BLaER1 (cell line): Measurements from ENCODE around the gene HDAC4.

Source experiments
- H3K27ac ChIP-seq: shearing (Covaris generic); formaldehyde crosslinking; 2 replicates; pipeline ENCODE4 v1.8.1; 2022
- H3K27me3 ChIP-seq: shearing (Covaris generic); formaldehyde crosslinking; 2 replicates; pipeline ENCODE4 v1.8.1; 2022
- H3K36me3 ChIP-seq: shearing (Covaris generic); formaldehyde crosslinking; 2 replicates; pipeline ENCODE4 v1.8.1; 2022
- H3K4me1 ChIP-seq: shearing (Covaris generic); formaldehyde crosslinking; 2 replicates; pipeline ENCODE4 v1.8.1; 2022
- H3K4me2 ChIP-seq: shearing (Covaris generic); formaldehyde crosslinking; 2 replicates; pipeline ENCODE4 v1.8.1; 2022
- H3K4me3 ChIP-seq: shearing (Covaris generic); formaldehyde crosslinking; 2 replicates; pipeline ENCODE4 v1.8.1; 2022
- H3K9ac ChIP-seq: shearing (Covaris generic); formaldehyde crosslinking; 2 replicates; pipeline ENCODE4 v1.8.1; 2022
- H3K9me3 ChIP-seq: shearing (Covaris generic); formaldehyde crosslinking; 2 replicates; pipeline ENCODE4 v1.8.1; 2022
- H4K20me1 ChIP-seq: shearing (Covaris generic); formaldehyde crosslinking; 2 replicates; pipeline ENCODE4 v1.8.1; 2022
- Cebpa-rat ChIP-seq: shearing (Covaris generic); IDR thresholded peaks from 2 replicates; pipeline ENCODE4 v1.8.1; 2022

The HDAC4 gene

DNA sequence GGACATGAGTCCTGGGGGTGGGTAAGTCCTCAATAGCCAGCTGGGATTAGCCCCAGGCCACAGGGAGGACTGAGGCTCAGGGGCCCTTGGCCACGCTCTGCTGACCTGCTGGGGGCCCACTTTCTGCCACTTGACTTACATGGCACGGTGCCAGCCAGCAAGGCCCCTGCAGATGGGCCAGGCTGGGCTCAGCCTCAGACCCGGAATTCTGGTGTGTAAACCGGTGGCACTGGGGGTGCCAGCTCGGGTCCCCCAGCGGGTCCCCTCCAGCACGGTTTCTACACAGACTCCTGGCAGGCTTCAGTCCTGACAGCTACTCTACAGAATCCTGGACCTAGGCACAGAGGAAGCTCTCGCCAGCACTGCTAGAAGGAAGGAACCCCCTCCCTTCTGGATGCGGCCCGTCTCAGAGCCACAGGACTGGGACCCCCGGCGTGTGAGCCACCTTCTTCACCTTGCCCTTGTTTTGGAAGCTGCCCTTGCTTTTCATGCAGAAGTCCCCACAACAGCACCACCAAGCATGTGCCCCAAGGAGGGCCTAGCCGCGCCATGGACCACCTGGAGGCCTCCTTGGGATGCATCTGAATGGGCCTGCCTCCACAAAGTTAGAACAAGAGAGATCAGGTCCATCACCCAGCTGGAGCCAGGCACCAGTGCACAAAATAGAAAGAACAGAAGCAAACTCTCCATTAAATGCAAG lies 8.0 kb downstream of the HDAC4 start:
- Histone ChIP-seq H3K27me3 (no peaks in the 10 kb centered on the region), H3K36me3 (peaks cover 53% of the 10 kb centered on the region), H3K9me3 (peaks cover 19% of the 10 kb centered on the region), H3K4me3 (no peak overlapping the region), H4K20me1 (peaks cover 94% of the 10 kb centered on the region), H3K9ac (no peak overlapping the region), H3K27ac (peak overlapping the region; percentile 13; the same call in 1 of the 2 replicates), H3K4me2 (peak overlapping the region; percentile 26), H3K4me1 (peaks cover 34% of the 10 kb centered on the region)
- TF ChIP-seq Cebpa-rat: no peak

- Histone ChIP-seq H3K4me1 (peaks cover 28% of the 10 kb centered on the region), H3K27ac (no peak overlapping the region), H3K9ac (no peak overlapping the region), H3K36me3 (peaks cover 56% of the 10 kb centered on the region), H4K20me1 (peaks cover 94% of the 10 kb centered on the region), H3K27me3 (no peaks in the 10 kb centered on the region), H3K4me3 (no peak overlapping the region), H3K9me3 (peaks cover 19% of the 10 kb centered on the region), H3K4me2 (no peak overlapping the region)
- no peak for TF ChIP-seq Cebpa-rat
These were observed 8.8 kb downstream of the HDAC4 start for GRCh38 chr2:239392072-239392357.

- Histone ChIP-seq H3K27ac (no peak overlapping the region), H3K9ac (no peak overlapping the region), H3K4me1 (peaks cover 29% of the 10 kb centered on the region), H3K4me2 (no peak overlapping the region), H4K20me1 (peaks cover 94% of the 10 kb centered on the region), H3K27me3 (no peaks in the 10 kb centered on the region), H3K36me3 (peaks cover 61% of the 10 kb centered on the region), H3K9me3 (peaks cover 19% of the 10 kb centered on the region), H3K4me3 (no peak overlapping the region)
- no peak for TF ChIP-seq Cebpa-rat
These were observed 9.3 kb downstream of the HDAC4 start for GRCh38 chr2:239391286-239392071.

- H3K27ac ChIP-seq: 0 out of 2 replicates have a peak overlapping the region, but pooled peaks have one; percentile 3
- no peak overlapping the region for H3K4me2 ChIP-seq
- H3K36me3 ChIP-seq: peaks cover 61% of the 10 kb centered on the region
- no peaks in the 10 kb centered on the region for H3K27me3 ChIP-seq
- peaks cover 94% of the 10 kb centered on the region for H4K20me1 ChIP-seq
- H3K9me3 ChIP-seq: peaks cover 19% of the 10 kb centered on the region
- TF ChIP-seq Cebpa-rat: no peak
- no peak overlapping the region for H3K4me3 ChIP-seq
- H3K4me1 ChIP-seq: peaks cover 37% of the 10 kb centered on the region
- H3K9ac ChIP-seq: no peak overlapping the region
These were observed 10.1 kb downstream of the HDAC4 start for GRCh38 chr2:239390546-239391285.

GRCh38 chr2:239389414-239390329 lies 11.1 kb downstream of the HDAC4 start:
- Histone ChIP-seq H3K9ac (no peak overlapping the region), H4K20me1 (peaks cover 94% of the 10 kb centered on the region), H3K36me3 (peaks cover 66% of the 10 kb centered on the region), H3K4me2 (no peak overlapping the region), H3K4me1 (peaks cover 43% of the 10 kb centered on the region), H3K9me3 (peaks cover 19% of the 10 kb centered on the region), H3K4me3 (no peak overlapping the region), H3K27ac (0 out of 2 replicates have a peak overlapping the region, but pooled peaks have one; percentile 3), H3K27me3 (no peaks in the 10 kb centered on the region)
- no peak for TF ChIP-seq Cebpa-rat

DNA sequence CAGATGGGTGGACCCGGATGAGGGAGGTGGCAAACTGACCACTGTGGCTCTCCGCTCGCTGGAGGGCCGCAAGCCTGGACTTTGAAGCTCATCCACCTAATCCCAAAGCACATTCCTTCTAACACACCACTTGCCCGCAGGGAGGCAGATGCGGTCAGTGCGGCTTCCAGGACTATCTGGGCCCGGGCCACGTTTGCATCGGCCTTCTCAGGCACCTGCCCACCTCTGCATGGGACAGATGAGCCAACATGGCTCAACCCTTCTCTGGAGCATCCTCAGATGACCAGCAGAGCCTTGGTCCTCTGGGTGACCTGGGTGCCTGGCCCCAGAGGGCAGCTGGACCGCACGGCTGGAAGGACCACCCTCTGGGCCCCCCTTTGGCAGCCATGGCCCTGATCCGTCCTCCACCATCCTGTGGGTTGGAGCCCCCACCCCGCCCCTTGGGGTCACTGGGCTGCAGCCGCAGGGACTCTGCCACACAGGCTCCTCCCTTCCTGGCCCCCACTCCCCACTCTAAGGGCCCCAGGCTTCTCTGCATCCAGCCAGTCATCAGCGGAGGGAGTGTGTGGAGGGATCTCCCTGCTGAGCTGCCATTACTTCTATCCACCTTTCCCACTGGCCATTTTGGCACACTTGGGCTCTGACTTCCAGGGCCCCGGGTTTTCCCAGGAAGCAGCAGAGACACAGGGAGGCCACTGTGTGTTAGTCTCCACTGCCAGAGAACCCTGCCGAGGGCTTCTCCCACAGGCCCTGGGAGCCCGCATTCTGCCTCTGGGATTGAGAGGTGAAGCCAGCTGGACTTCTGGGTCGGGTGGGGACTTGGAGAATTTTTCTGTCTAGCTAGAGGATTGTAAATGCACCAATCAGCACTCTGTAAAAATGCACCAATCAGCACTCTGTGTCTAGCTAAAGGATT lies 12.3 kb downstream of the HDAC4 start:
- Histone ChIP-seq H3K4me3 (no peak overlapping the region), H3K9me3 (peaks cover 19% of the 10 kb centered on the region), H3K4me2 (no peak overlapping the region), H3K9ac (no peak overlapping the region), H3K36me3 (peaks cover 68% of the 10 kb centered on the region), H3K4me1 (peaks cover 46% of the 10 kb centered on the region), H3K27me3 (no peaks in the 10 kb centered on the region), H4K20me1 (peaks cover 97% of the 10 kb centered on the region), H3K27ac (no peak overlapping the region)
- TF ChIP-seq Cebpa-rat: no peak

- H3K9me3 ChIP-seq: peaks cover 19% of the 10 kb centered on the region
- TF ChIP-seq Cebpa-rat: no peak
- H3K4me3 ChIP-seq: no peak overlapping the region
- H3K27me3 ChIP-seq: no peaks in the 10 kb centered on the region
- H3K36me3 ChIP-seq: peaks cover 68% of the 10 kb centered on the region
- no peak overlapping the region for H3K9ac ChIP-seq
- no peak overlapping the region for H3K4me2 ChIP-seq
- peaks cover 98% of the 10 kb centered on the region for H4K20me1 ChIP-seq
- H3K27ac ChIP-seq: no peak overlapping the region
- H3K4me1 ChIP-seq: peaks cover 49% of the 10 kb centered on the region
These were observed 13.0 kb downstream of the HDAC4 start for GRCh38 chr2:239387811-239388210.

DNA sequence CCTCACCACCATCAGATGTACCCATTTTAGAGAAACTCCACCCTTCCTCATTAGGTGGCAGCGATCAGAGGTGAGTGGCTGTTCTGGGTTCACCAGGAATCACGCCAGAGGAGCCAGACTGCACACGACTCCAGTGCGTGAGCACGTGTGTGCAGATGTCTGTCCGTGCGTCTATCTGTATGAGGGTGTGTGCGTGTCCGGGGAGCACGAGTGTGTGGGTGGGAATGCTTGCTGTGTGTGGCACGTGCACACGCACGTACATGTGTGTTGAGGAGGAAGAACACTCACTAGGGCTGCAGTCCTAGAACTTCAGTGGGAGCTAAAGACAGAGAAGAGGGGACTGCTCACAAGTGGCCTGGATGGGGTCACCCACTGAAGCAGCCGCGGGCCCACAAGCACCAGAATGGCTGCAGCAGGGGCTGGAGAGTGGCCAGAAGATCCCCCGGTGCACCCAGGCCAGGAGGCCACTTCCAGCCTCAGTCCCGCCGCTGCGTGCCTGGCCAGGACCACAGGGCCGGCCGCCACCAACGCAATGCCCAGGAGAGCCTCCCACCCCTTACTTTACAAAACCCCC lies 13.9 kb downstream of the HDAC4 start:
- Histone ChIP-seq H3K4me3 (no peak overlapping the region), H4K20me1 (peaks cover 98% of the 10 kb centered on the region), H3K36me3 (peaks cover 66% of the 10 kb centered on the region), H3K9ac (no peak overlapping the region), H3K9me3 (peaks cover 19% of the 10 kb centered on the region), H3K27ac (no peak overlapping the region), H3K4me2 (peak overlapping the region; percentile 44), H3K4me1 (peaks cover 53% of the 10 kb centered on the region), H3K27me3 (no peaks in the 10 kb centered on the region)
- no peak for TF ChIP-seq Cebpa-rat
